HT1080 (cell line): Measurements from ENCODE around the gene ZIC5. TPM values are rescaled to one million over a fixed set of nuclear protein-coding genes. Genes with fewer than 3 reads are reported as not detected.

Experiments used
- DNase-seq: peaks from one replicate; pipeline ENCODE4 v3.0.0-alpha.2; 2015; ENCODE audit warnings: low read depth
- total RNA-seq: library from RNA; depleted of rRNA; stranded (reverse); fragments of >200 nt; shearing (Covaris generic); gene quantifications from 2 replicates; pipeline ENCODE4 v1.2.3, GENCODE V29; 2014; rRNA removed

The ZIC5 gene
- total RNA-seq, 1 experiment from 2014 or later = 1.8 TPM

DNA sequence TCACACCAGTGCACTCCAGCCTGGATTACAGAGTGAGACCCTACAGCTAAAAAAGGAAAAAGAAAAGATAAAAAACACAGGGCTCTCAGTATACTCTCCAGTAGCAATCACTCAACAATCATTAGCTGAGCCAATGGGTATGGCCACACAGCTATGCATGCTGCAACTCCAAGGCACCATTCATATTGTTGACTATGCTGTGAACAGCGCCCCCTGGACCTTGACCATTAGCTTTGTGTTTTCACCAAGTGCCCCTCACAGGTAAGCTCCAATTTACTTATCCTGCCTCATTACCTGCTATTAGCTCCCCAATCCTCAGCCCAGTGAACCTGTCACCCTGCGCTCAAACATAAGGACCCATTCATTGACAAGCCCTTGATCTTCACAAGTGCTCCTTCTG, 35.8 kb downstream of the ZIC5 start:
- DNase-seq = no peak

DNA sequence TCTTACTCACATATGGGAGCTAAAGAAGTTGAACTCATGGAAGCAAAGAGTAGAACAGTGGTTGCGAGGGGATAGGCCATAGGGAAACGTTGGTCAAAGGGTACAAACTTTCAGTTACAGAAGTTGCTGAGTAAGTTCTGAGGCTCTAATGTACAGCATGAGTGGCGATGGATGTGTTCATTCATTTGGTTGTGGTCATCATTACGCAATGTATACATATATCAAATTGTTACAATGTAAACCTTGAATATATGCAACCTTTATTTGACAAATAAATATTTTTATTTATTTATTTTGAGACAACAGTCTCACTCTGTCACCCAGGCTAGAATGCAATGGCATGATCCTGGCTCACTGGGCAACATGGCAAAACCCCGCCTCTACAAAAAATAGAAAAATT, 38.7 kb downstream of the ZIC5 start:
- DNase-seq = no peak

DNA sequence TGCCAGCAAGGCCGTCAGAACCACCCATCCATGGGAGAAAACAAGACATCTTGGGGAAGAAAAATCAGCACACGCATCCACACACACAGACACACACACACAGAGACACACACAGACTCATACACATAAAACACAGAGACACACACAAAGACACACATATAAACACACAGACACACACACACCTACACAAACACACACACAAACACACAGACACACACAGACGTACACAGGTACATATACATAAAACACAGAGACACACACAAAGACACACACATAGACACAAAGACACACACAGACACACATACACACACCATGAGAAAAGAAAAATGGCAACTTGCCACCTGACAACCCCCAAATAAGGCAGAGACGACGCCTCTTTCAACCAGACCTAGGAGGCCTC, 40.6 kb downstream of the ZIC5 start:
- no peak for DNase-seq

DNA sequence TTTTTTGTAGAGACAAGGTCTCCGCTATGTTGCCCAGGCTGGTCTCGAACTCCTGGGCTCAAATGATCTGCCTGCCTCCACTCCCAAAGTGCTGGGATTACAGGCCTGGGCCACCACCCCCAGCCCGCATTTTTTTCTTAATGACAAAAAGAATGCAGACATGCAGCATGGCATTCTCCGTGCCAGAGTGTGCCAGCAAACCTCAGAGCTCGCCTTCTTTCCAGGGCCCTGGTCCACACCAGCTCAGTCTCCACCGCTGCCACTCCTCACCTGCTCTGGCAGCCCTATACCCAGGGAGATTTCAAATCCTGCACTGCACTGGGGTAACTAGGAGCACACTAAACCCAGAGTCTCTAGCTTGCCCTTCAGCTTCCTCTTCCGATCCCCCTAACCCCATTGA, 41.7 kb downstream of the ZIC5 start:
- DNase-seq = no peak

DNA sequence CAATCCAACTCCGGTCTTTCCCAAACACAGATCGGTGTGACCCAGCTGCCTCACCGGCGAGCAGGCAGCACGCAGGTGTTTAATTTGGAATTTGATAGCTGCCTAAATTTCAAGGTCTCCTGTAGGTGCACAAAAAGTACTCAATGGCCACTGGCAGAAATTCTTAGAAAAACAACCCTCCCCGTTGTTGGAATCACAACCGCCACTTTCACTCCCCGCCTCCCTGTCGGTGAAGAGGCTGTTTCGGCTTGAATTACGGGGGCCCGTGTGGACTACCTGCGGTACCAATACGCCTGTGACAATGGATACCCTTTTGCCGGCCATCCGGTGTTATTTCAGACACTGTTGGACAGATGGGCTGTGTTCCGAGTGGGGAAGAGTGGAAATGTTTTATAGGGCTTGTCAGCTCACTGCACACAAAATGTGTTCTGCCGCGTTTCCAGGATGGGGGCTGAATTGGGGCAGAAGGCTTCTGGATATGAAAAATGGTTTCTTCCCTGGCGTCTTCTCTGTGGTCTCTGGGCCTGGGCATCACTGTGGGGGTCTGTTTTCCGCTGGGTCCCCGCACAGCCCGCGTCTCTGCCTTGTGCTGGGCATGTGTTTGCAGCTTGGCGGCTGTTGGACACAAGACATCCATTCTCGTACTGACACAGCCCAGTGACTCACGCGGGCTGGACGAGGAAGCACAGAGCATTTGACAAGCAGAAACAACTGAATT, 45.4 kb downstream of the ZIC5 start:
- DNase-seq = peak; percentile 42

GRCh38 chr13:99923877-99924582, 47.5 kb downstream of the ZIC5 start:
- DNase-seq = no peak

GRCh38 chr13:99922631-99923404, 48.7 kb downstream of the ZIC5 start:
- DNase-seq = no peak

DNA sequence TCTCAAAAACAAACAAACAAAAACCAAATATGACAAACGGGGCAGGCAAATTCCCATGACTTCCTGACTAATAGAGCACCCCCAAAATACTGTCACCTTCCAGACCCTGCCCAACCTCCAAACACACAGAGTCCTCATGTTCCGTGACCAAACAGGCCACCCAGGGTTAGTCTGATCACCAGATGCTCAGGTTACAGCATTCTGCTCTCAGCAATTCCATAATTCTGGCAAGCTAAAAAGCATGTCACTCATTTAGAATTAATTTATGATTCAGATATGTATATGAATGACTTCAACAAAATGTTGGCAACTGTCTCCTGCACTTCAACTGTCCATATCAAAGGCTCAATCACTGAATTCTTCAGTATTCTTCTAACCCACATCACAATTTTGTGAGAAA, 52.4 kb downstream of the ZIC5 start:
- no peak for DNase-seq

DNA sequence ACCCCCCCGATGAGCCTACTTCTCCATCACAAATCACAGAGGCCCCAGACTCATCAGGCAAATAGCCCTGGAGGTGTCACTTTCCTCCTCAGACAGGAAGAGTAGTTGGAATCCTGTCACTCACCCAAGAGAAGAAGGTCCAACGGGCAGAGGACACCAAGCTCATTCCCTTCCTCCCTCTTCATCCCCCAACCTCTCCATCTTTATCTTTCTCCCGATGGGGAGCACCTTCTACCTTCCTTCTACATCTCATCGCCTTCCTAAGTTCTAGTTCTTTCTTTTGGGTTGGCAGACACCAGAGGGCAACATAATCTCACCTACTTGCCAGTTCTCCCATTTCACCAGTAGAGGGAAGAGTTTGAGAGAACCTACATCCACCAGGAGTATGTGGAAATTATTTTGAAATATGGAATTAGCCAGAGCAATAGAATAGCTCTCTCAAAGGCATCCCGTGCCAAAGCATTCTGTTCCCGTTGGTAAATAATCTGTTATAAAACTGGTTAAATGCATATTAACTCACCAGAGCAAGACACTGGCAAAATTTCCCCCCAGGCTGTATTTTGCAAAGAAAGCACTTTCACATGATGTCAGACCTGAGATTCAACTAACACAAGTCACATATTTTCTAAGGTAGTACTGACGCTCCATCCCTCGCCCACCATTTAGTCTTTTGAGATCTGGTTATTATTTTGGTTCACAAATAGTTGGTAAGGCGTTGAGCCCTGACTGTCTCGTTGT, 55.0 kb downstream of the ZIC5 start:
- DNase-seq = peak; percentile 70

DNA sequence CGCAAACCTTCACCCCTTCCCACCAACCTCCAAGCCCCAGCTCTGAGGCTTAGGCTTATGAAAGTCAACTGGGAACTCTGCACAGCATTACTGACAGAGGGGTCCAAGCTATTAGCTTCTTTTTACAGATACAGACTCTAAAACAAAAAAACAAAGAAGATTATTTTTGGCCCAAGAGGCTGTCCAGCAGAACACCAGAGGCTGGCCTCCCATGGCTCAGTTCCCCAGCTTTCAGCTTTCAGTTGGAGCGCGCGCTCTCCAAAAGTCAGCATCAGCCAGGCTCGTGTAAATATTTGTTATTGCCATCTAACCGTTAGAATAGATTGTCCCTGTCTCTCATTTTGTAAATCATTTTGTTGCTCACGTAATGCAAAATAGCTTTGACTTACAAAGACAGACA, 58.4 kb downstream of the ZIC5 start:
- DNase-seq = no peak

Other genes starting within 250 kb of the ZIC5 start
- gene ZIC2, start 10.0 kb upstream of the ZIC5 start, total RNA-seq = 2.4 and 4.4 TPM in 2 replicates
- gene PCCA, start 117.3 kb upstream of the ZIC5 start, total RNA-seq = 9.2 and 17.0 TPM in 2 replicates